Measurements from ENCODE around the gene SUGP1.

The SUGP1 gene

DNA sequence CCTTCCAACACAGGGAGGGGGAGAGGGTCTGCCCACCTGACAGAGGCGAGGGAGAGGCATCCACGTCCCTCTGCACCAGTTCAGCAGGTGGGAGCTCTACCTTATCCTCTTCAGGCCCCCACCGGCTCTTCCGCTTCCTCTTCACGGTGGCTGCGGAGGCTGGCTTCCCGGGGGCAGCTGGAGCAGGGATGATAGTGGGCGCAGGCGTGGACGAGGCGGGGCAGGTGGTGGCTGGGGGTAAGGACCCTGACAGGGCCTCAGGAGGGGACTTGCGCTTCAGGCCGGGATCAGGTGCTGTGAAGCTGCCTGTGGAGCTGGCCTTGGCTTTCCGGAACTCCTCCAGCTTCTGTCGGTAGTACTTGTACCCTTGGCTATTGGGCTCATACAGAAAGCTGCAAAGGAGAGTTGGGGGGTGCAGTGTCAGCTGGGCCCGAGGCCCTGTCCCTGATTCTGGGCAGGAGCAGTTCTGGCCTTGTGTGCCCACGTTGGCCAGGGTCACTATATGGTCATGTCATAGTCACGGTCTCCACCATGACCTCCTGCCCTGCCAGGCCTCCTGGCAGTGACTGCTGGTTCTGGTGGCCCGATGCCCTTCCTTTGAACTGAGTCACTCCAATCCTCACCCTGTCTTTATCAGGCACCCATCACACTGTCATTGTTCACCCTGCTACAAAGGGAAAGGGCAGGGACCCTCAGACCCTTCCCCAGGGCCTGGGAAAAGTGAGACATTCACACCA is 23.2 kb downstream of the SUGP1 start:
- DNase-seq (ENCODE audit: low read depth) = no peak

DNA sequence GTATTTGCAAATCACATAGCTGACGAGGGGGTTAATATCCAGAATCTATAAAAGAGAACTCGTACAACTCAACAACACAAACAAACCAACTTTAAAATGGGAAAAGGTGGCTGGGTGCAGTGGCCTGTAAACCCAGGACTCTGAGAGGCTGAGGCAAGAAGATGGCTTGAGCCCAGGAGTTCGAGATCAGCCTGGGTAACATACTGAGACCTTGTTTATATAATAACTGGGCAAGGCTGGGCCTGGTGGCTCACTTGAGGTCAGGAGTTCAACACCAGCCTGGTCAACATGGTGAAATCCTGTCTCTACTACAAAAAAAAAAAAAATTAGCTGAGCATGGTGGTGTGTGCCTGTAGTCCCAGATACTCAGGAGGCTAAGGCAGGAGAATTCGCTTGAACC is 25.4 kb downstream of the SUGP1 start:
- no peak for DNase-seq (ENCODE audit: low read depth)

DNA sequence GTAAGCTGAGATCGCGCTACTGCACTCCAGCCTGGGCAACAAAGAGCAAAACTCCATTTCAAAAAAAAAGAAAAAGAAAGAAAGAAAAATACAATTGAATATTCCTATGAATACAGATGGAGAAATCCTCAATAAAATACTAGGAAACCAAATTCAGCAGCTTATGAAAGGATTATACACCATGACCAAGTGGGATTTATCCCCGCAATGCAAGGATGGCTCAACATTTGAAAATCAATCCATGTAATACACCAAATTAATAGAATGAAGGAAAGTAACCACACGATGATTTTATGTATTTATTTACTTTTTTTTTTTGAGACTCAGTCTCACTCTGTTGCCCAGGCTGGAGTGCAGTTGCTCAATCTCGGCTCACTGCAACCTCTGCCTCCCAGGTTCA is 27.7 kb downstream of the SUGP1 start:
- DNase-seq (ENCODE audit: low read depth) = no peak

DNA sequence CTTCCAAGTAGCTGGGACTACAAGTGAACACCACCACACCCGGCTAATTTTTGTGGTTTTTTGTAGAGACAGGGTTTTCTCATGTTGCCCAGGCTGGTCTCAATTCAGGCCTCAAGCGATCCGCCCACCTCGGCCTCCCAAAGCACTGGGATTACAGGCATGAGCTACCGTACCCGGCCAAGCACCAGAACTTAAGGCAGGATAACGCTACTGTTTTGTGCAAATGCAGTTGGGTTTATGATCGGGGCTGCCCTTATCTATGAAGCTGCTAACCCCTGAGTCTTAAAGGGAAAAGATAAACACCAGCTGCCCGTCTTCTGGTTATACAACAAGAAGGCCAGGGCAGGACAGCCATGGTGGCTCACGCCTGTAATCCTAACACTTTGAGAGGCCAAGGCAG is 34.6 kb downstream of the SUGP1 start:
- no peak for DNase-seq (ENCODE audit: low read depth)

DNA sequence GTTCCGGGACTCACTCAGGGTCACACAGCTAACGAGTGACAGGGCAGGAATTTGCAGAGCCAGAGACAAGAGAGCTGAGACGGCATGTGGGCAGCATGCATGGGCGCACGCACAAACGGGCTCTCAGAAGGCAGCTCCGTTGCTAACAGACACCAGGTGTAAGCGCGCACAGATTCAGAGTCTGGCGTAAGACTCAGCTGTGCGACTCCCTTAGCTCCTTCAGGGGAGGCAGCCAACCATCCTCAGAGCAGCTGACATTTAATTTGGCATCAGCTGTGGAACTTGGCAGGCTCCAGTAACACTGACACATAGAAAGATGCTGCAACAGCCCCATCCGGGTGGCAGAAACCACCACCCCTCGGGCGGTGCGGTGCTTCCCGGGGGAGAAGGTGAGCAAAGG is 39.7 kb downstream of the SUGP1 start:
- DNase-seq (ENCODE audit: low read depth) = no peak

DNA sequence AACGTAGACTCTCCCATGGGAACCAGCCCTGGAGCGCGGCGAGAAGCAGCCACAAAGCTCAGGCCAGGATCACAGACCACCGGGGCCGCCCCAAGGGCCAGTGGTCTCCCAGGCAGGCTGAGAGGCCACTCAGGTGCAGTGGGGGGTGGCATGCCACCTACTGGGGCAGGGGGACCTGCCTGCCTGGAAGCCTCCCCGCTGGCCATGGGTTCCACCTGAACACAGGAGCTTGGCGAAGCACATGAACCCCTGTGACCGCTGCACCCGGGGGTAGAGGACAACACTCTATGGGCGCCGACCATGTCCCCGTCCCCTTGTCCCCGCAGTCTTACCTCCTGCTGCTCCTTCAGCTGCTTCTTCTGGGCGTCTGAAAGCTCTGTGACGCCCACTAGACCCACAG is 40.5 kb downstream of the SUGP1 start:
- no peak for DNase-seq (ENCODE audit: low read depth)

DNA sequence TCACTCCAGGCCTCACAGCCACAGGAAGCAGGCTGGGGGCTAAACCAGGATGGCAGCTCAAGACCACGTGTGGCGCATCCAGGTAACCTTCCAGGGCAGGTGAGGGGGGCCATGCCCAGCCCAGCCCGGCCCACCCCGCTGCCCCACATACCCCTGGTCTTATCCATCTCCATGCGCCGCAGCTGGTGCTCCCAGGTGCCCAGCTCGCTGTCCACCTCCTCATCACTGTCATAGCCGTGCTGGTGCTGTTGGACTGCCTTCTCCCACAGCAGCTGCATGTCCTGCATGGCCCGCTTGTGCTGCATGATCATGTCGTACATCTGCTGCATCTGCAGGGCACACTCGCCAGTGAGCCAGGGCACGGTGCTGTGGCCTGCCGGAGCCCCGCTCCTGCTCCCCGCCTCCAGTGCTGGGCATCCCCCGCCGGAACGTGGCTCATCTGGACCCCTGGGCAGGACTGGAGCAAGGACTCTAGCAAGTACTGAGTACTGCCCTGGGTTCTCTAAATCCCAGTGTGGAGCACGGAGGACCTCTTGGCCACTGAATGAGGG is 41.2 kb downstream of the SUGP1 start:
- no peak for DNase-seq (ENCODE audit: low read depth)

DNA sequence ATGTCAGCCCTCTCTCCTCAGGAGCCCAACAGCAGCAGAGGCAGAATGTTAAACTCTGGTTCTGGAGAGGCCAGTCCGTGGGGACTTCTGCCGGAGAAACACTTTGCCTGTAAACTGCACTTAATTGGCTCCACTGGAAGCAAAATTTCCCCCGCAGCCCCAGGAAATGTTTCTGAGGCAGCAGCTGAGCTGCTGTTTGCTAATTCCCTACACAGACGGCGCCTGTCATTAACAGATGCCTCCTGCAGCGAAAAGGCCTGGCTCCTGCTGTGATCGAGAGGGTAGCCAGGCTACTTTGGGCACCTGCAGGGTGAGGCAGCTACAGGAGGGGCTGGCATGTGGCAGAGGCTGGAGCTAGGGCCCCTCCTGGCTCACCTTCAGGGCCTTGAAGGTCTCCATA is 42.0 kb downstream of the SUGP1 start:
- no peak for DNase-seq (ENCODE audit: low read depth)

DNA sequence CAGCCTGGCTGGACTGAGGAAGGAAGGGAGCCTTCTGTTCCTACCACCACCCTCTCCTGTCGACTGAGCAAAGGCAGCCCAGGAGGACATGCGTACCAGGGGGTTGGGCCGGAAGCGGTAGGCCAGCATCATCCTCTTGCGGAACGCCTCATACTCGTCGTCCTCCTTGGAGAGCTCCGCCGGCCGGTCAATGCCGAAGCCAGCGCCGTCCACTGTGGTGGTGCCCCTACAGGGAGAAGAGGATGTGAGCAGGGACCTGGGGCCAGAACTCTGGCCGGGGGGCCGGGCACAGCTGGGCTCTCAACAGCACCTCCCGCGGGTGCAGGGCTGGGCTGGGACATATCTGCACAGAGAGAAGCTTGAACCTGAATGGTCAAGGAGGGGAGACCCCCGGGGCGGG is 43.5 kb downstream of the SUGP1 start:
- DNase-seq (ENCODE audit: low read depth) = no peak

DNA sequence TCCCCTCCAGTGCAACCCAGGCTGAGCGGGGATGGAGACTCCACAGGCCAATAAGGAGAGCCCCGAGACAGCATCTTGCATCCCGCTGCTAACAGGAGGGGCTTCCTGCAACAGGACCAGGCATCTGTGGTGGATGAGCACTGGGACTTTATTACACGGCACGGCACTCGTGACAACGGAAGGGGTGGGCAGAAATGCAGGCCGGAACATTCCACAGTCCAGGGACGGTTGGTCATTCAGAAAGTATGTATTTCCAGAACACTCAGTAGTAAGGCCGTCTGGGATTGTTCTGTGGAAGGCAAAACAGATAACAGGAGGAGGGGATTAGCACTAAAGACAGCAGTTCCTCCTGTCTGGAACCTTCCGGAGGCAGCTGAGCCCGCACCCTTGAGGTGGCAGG is 43.9 kb downstream of the SUGP1 start:
- DNase-seq (ENCODE audit: low read depth) = no peak

DNA sequence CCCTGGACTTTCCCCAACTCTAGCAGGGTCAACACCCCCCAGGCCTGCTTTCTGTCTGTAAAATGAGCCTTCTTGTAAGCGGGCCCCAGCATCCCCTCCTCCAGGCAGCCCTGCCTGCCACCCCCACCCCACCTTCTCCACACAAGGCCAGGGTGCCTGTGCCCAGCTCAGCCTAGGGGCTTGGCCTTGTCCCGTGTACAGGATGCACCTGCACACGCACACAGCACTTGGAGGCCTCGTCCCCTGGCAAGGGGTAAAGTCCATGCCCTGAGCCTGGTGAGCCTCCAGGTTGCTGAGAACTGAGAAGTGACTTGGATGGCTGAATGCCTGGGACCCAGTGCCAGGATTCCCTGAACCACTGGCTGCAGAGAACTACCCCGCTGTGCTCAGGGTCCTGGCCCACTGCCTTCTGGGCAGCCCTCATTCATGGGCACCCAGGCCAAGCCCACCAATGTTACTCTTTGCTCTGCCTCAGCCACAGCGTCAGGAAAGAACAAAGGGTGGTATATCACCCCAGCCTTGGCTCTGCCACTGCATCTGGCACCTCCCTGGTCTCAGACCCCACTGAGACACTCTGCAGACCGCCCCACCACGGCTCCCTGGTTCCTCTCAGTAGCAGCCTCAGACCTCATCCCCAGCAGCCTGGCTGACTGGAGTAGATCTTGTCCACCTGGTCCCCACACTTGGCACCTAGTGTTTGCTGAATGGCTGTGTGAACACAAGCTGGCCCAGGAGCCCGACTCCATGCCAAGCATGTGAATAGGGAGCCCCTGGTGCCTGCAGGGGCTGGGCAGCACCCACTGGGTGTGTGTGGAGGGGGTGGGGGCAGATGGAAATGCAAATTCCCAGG is 45.4 kb downstream of the SUGP1 start:
- no peak for DNase-seq (ENCODE audit: low read depth)

DNA sequence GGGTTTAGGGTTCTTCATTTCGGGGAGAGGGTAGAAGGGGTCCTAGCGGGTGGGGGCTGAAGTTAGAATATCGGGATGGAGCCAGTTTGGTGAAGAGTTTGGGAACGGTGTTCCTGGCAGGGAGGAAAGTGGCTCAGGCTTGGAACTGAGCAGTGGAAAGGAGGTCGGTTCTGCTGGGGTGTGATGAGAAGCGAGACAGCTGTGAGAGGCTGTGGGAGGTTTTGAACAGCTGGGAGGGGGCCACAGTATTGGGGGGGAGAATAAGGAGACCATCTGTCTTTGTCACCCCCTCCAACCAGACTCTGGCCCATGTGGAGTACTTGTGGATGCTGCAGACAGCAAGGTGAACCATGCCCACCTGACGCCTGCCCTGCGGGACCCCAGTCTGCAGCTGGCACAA is 46.2 kb downstream of the SUGP1 start:
- DNase-seq (ENCODE audit: low read depth) = no peak

DNA sequence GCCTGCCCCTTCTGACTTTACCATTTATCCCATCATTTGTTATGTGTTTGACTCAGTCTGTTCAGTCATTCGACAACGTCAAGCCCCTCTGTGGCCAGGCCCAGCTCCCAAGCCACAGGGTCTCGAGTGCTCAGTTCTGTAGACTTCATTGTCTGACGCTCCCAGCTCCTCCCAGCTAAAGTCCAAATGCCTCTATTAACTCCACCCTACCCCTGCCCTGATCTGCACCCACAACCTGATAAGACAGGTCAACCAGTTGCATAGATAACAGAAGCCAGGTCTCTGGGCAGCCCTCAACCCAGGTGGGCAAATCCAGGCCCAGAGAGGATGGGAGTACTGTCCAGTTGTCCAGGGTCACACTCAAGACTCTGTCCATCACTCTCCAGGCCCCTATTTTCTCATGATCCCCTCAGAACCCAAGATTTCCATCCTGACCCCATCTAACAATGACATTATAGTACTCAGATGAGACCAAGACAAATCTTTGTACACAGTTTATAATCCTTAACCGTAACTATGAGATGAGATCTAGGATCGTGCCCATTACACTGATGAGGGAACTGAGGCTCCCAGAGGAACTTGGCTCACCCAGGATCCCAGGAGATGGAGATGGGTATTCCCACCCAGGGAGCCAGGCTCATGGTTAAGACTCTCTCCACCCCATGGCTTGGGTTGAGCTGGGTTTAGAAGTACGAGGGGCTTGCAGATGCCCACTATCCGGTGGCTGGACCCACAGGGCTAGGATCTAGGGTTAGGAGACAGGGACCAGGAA is 48.3 kb downstream of the SUGP1 start:
- DNase-seq (ENCODE audit: low read depth) = no peak

DNA sequence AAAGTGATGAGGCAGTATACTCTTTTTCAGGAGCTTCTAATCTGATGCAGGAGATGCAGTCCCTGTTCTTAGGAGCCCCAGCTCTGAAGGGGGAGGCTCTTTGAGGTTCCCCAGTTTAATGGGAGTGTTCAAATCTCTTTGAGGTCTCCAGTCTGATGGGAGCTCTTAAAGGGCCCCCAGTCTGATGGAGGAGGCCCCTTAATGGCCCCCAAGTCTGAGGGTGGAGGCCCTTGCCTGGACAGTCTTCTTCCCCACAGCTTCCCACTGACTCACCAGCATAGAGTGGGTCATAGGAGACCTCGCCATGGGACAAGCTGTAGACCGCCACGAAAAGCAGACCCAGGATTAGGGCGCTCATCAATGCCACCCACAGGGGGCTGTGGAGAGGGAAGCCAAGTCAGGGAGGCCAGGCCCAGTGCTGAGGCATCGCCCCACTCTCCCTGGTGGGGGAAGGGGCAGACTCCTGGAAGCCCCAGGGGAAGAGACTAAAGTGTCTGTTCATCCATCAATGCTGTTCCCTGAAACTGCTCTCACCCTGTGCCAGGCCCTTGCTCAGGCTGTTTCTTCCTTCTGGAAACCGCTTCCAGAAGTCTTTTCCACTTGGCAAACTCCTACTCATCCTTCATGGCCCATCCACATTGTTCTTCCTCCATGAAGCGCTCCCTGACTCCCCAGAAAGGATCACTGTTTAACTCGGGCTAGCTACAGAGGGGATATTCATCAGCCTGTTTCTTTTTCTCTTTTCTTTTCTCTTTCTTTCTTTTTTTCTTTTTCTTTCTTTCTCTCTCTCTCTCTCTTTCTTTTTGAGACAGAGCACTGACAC is 49.3 kb downstream of the SUGP1 start:
- no peak for DNase-seq (ENCODE audit: low read depth)

DNA sequence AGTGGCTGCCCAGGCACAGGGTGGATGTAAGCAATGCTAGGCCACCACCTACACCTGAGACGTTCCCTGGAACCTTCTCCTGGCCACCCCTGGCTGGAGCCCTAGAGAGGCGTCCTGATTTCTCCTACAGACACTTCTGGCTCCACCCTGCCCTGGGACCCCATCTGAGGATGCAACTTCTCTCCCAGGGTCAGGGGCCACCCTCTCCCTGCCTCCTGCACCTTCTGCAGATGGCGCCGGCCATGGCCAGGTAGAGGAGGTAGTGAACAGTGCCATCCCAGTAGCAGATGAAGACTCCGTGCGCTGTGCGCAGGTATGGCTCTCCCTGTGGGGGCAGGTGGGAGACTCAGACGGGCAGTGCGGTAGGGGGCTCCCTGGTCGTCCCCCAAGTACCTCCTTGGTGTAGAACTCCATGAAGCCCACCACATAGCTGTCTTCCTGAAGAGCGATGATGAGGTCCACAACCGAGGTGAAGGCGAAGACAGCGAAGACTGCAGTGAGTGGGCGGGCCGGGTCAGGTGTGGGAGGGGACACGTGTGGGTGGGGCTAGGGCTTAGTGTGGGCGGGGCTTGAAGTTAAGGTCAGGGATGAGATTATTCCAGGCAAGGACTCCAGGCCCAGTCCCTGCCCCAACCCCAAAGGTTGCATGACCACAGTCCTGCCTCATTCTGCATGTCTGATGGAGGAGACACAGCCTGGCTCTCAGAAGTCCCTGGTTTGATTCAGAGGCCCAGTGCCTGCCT is 50.2 kb downstream of the SUGP1 start:
- no peak for DNase-seq (ENCODE audit: low read depth)

DNA sequence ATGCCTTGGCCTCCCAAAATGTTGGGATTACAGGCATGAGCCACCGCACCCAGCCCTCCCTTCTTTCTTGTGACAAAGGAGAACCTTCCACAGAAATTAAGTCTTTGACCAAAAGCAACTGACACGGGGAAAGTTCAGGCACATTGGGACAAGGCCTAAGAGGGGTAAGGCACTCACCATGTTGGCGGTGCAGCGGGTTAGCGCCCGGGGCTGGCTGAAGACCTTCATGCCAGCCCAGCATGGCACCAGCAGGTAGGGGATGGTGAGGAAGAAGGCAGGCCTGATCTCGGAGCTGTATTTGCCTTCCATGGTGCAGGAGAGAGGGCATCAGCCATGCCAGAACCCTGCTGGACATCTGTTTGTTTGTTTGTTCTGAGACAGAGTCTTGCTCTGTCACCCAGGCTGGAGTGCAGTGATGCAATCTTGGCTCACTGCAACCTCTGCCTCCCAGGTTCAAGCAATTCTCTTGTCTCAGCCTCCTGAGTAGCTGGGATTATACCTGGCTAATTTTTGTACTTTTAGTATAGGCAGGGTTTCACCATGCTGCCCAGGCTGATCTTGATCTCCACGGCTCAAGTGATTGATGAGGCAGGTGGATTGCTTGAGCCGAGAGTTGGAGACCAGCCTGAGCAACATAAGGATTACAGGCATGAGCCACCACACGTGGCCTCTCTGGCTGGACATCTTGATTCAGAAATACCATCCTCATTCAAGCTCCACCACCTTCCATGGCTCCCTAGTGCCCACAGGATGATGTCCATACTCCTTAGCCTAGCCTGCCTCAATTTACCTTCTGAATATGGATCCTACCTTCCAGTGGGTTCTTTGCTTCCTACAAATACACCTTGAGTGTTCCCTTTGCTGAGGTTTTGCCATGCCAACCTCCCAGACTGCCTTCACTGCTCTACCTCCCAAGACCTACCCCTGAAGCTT is 51.6 kb downstream of the SUGP1 start:
- DNase-seq (ENCODE audit: low read depth) = no peak

DNA sequence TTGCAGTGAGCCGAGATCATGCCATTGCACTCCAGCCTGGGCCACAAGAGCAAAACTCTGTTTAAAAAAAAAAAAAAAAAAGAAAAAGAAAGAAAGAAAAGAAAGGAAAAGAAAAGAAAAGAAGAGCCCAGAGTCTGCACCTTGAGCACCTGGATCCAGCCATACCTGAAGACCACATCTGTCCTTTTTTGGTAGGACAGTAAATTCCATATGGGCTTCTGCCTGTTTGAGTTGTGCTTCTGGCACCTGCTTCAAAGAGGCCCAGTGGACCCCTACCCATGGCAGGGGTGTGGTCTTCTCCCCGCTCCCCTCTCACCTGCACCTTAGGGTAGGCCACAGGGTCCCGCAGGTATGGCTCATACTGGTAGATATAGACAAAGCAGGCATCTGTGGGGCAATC is 53.0 kb downstream of the SUGP1 start:
- DNase-seq (ENCODE audit: low read depth) = no peak

DNA sequence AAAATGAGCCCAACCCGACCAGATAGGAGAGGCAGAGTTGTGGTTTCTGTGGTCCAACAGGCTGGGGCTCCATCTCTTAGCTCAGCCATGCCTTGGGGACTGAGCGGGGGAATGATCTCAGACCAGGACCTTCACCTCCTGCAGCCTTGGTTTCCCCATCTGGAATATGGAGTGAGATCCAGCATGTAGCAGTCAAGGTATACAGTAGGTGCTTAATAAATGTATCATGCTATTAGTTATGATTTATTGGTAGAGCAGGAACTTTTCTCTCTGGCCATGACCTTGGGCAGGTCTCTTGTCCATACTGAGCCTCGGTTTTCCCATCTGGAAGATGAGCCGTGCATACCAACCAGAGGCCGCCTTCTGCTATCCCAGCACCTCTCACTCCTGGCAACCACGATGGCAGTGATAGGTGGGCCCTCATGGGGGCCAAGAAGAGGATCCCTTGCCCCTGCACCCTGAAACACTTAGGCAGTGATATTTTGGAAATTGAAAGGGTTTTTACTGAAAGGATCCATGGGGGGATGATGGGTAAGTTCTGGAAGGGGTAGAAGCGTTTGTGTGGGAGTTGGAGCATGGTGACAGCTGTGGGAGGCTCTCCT is 56.3 kb downstream of the SUGP1 start:
- DNase-seq (ENCODE audit: low read depth) = no peak

Measured in stimulated activated CD8-positive, alpha-beta memory T cell treated with anti-CD3 and anti-CD28 coated beads, Interleukin-4, amount 100 ng/mL, for 24 hours (primary cell).